HepG2 (cell line): ENCODE measurements around the gene MUC4. TPM values are rescaled to one million over a fixed set of nuclear protein-coding genes. Genes with fewer than 3 reads are reported as not detected.

Experiments used
- ATAC-seq: fragments of 200-7000 bp; cut with Tn5 transposase; 3 replicates; pipeline ENCODE4 v1.9.1; 2020; ENCODE audit warnings: mild to moderate bottlenecking, moderate library complexity
- BruUV-seq: library from RNA; stranded (reverse); fragments of 400-500 nt; replicated peaks from 2 replicates; lab custom pipeline; 2021; lab: Mats Ljungman, UMichigan
- CTCF ChIA-PET: fragments of 300-600 bp; formaldehyde crosslinking; extraction: SDS; loops from one replicate; lab custom pipeline; 2021; ENCODE audit warnings: low total read pairs, inconsistent platforms, low intra/inter-chr PET ratio; lab: Yijun Ruan, JAX
- POLR2A ChIA-PET: fragments of 350-600 bp; sonication (Branson Sonifier 250); formaldehyde crosslinking; loops from one replicate; lab custom pipeline; 2020; ENCODE audit warnings: antibody characterized with exemption, inconsistent platforms; lab: Yijun Ruan, JAX
- DNase-seq: peaks from one replicate; pipeline ENCODE4 v3.0.0-alpha.2; 2015; ENCODE audit warnings: low spot score
- FAIRE-seq: peaks from 3 replicates; lab custom pipeline; 2011; peaks lifted over from hg19 to GRCh38; lab: Jason Lieb, UNC
- H2AFZ ChIP-seq: one replicate; pipeline ENCODE4 v1.6.1; 2011; ENCODE audit warnings: low read length, inconsistent platforms
- H3K27ac ChIP-seq: fragments of 300-600 bp; 3 replicates; pipeline ENCODE4 v1.8.0; 2011; ENCODE audit warnings: mixed run types, mild to moderate bottlenecking, mixed read lengths, low read length, inconsistent platforms; ENCODE audit not compliant: insufficient read depth; ENCODE audit errors: extremely low read length
- H3K27me3 ChIP-seq, 2 experiments: fragments of 200-600 bp in 1 of 2; 2 replicates in 1 of 2; 3 replicates in 1 of 2; pipeline versions ENCODE4 v1.6.0 to v1.8.0; 2011; ENCODE audit warnings: low read length in 2 of 2, mild to moderate bottlenecking in 2 of 2, moderate library complexity in 2 of 2, inconsistent platforms in 1 of 2; ENCODE audit not compliant: insufficient read depth in 2 of 2, control insufficient read depth in 1 of 2
- H3K36me3 ChIP-seq, 2 experiments: fragments of 200-600 bp in 1 of 2; replicated peaks in 1 of 2; 2 replicates in 1 of 2; 3 replicates in 1 of 2; pipeline versions ENCODE4 v1.5.1 to v1.8.0; 2011; ENCODE audit warnings: low read length in 2 of 2, inconsistent platforms in 1 of 2; ENCODE audit not compliant: insufficient read depth in 2 of 2, control insufficient read depth in 1 of 2
- H3K4me1 ChIP-seq: 2 replicates; pipeline ENCODE4 v1.5.1; 2012; ENCODE audit warnings: low read length, inconsistent platforms; ENCODE audit not compliant: insufficient read depth
- H3K4me2 ChIP-seq: 2 replicates; pipeline ENCODE4 v1.6.0; 2011; ENCODE audit warnings: low read depth, low read length, inconsistent platforms
- H3K4me3 ChIP-seq, 3 experiments: fragments of 200-600 bp in 1 of 3; sonication (generic), shearing (Covaris generic) in 1 of 3; replicated peaks in 1 of 3; 2 replicates each; pipeline ENCODE4 v1.5.1; 2011 to 2016; ENCODE audit warnings: low read length in 3 of 3, inconsistent platforms in 2 of 3, low read depth in 2 of 3, mild to moderate bottlenecking in 2 of 3, control low read depth in 1 of 3, mixed read lengths in 1 of 3; ENCODE audit not compliant: insufficient read depth in 1 of 3
- H3K79me2 ChIP-seq: one replicate; pipeline ENCODE4 v1.6.1; 2011; ENCODE audit warnings: low read length, inconsistent platforms; ENCODE audit not compliant: insufficient read depth
- H3K9ac ChIP-seq: 2 replicates; pipeline ENCODE4 v1.6.0; 2011; ENCODE audit warnings: mild to moderate bottlenecking, low read depth, low read length, inconsistent platforms; ENCODE audit not compliant: insufficient read depth
- H3K9me3 ChIP-seq: 2 replicates; pipeline ENCODE4 v1.5.1; 2012; ENCODE audit warnings: mild to moderate bottlenecking, low read length
- H4K20me1 ChIP-seq: 2 replicates; pipeline ENCODE4 v1.6.0; 2011; ENCODE audit warnings: inconsistent platforms, mild to moderate bottlenecking, low read length, moderate library complexity; ENCODE audit not compliant: insufficient read depth
- CERS6 ChIP-seq: sonication (generic); formaldehyde crosslinking; IDR thresholded peaks from 2 replicates; pipeline ENCODE4 v1.5.0; 2020; ENCODE audit warnings: missing genetic modification reagents
- IRF9 ChIP-seq: sonication (generic); formaldehyde crosslinking; IDR thresholded peaks from 2 replicates; pipeline ENCODE4 v1.8.0; 2022; ENCODE audit warnings: missing genetic modification reagents, mild to moderate bottlenecking, borderline replicate concordance
- MLX ChIP-seq: IDR thresholded peaks from 2 replicates; pipeline ENCODE4 v1.6.1; 2016
- NR2F2 ChIP-seq: IDR thresholded peaks from 2 replicates; pipeline ENCODE4 v1.6.1; 2012; ENCODE audit warnings: low read depth, inconsistent platforms, borderline replicate concordance
- RCOR2 ChIP-seq: IDR thresholded peaks from 2 replicates; pipeline ENCODE4 v1.6.1; 2016; ENCODE audit warnings: missing biosample characterization, missing genetic modification reagents
- SMAD1 ChIP-seq: sonication (generic); formaldehyde crosslinking; IDR thresholded peaks from 2 replicates; pipeline ENCODE4 v1.4.0; 2020; ENCODE audit warnings: missing genetic modification reagents, low read depth, mild to moderate bottlenecking, borderline replicate concordance
- TERF1 ChIP-seq: sonication (generic); formaldehyde crosslinking; IDR thresholded peaks from 2 replicates; pipeline ENCODE4 v1.8.0; 2022; ENCODE audit warnings: mild to moderate bottlenecking, missing genetic modification reagents, moderate library complexity
- ZNF142 ChIP-seq: sonication (generic); formaldehyde crosslinking; IDR thresholded peaks from 2 replicates; pipeline ENCODE4 v1.4.0; 2020; ENCODE audit warnings: missing genetic modification reagents
- ZNF264 ChIP-seq: sonication (generic); formaldehyde crosslinking; IDR thresholded peaks from 2 replicates; pipeline ENCODE4 v1.4.0; 2020; ENCODE audit warnings: missing genetic modification reagents
- ZUFSP ChIP-seq: sonication (generic); formaldehyde crosslinking; IDR thresholded peaks from 2 replicates; pipeline ENCODE4 v1.9.0; 2021; ENCODE audit warnings: missing genetic modification reagents, mild to moderate bottlenecking, borderline replicate concordance
- WGBS: methylation state at CpG from one replicate; pipeline ENCODE4 v1.1.6; 2017; ENCODE audit warnings: low lambda C conversion rate; 5-methylcytosine and 5-hydroxymethylcytosine counted together
- in situ Hi-C: cut with HindIII; loops from 2 replicates; pipeline ENCODE4 v1.10.0; 2017; ENCODE audit warnings: low pct_unique_long_range_greater_than_20kb; ENCODE audit not compliant: extremely low pct_ligation_motif_present
- intact Hi-C: fragments of 100-400 bp; cut with micrococcal nuclease; formaldehyde crosslinking; loops from one replicate; pipeline ENCODE4 v1.10.0; 2022; ENCODE audit not compliant: unreplicated experiment
- polyA plus RNA-seq, 8 experiments: library from polyadenylated mRNA; depleted of rRNA in 3 of 8; stranded (reverse) in 7 of 8; unstranded in 1 of 8; fragments of >200 nt; fragmentation: Illumina TruSeq in 4 of 8; extraction: Trizol in 4 of 8; gene quantifications; 2 replicates each; pipeline versions ENCODE4 v1.2.1 to v1.2.3, GENCODE V29; 2011 to 2016; ENCODE audit warnings: low read depth in 4 of 8, missing spikeins in 1 of 8, mixed read lengths in 1 of 8; ENCODE audit not compliant: insufficient read depth in 1 of 8
- total RNA-seq, 5 experiments: library from RNA; depleted of rRNA; stranded (reverse); fragments of >200 nt; fragmentation: Illumina TruSeq; extraction: Trizol; gene quantifications; 2 replicates each; pipeline ENCODE4 v1.2.3, GENCODE V29; 2016; ENCODE audit warnings: low read depth in 1 of 5

The MUC4 gene
- total and polyA plus RNA-seq, 2 of the 13 experiments (the other 11 are each of a cell fraction or from before 2014, with no cell fraction given) = not detected

GRCh38 chr3:195746751-195747150 lies 65.0 kb downstream of the MUC4 start:
- H3K79me2 ChIP-seq = no peaks in the 10 kb centered on the region
- POLR2A ChIA-PET = no interaction called here
- in situ Hi-C loops (no loop called here), intact Hi-C loops (no loop called here)
- no TSS peak for BruUV-seq
- FAIRE-seq = no peak
- peaks cover 2 to 15% of the 10 kb centered on the region in 2 experiments; a peak in 4 of 5 replicates for H3K27me3 ChIP-seq
- H3K4me2 ChIP-seq = no peak overlapping the region
- H3K4me1 ChIP-seq = peaks cover 5% of the 10 kb centered on the region
- 79% methylated on average over 9 of the region's 9 CpGs for WGBS
- ATAC-seq = no peak
- no peak overlapping the region for H3K9ac ChIP-seq
- H3K36me3 ChIP-seq = no peaks in the 10 kb centered on the region
- H3K9me3 ChIP-seq = no peaks in the 10 kb centered on the region
- DNase-seq = no peak
- H2AFZ ChIP-seq = no peak overlapping the region
- CTCF ChIA-PET = no interaction called here
- H3K4me3 ChIP-seq = no peak overlapping the region
- H4K20me1 ChIP-seq = no peaks in the 10 kb centered on the region
- no peak overlapping the region for H3K27ac ChIP-seq
- no peak for TF ChIP-seq ZNF142 (CRISPR knock-in tag)
- no peak for TF ChIP-seq ZUFSP (CRISPR knock-in tag)
- no peak for TF ChIP-seq TERF1 (CRISPR knock-in tag)
- no peak for TF ChIP-seq ZNF264 (CRISPR knock-in tag)
- TF ChIP-seq IRF9 = no peak
- TF ChIP-seq CERS6 (CRISPR knock-in tag) = no peak
- no peak for TF ChIP-seq NR2F2
- no peak for TF ChIP-seq MLX
- TF ChIP-seq RCOR2 = no peak
- no peak for TF ChIP-seq SMAD1 (CRISPR knock-in tag)
